ENCODE results near the gene PLD4.

DNA sequence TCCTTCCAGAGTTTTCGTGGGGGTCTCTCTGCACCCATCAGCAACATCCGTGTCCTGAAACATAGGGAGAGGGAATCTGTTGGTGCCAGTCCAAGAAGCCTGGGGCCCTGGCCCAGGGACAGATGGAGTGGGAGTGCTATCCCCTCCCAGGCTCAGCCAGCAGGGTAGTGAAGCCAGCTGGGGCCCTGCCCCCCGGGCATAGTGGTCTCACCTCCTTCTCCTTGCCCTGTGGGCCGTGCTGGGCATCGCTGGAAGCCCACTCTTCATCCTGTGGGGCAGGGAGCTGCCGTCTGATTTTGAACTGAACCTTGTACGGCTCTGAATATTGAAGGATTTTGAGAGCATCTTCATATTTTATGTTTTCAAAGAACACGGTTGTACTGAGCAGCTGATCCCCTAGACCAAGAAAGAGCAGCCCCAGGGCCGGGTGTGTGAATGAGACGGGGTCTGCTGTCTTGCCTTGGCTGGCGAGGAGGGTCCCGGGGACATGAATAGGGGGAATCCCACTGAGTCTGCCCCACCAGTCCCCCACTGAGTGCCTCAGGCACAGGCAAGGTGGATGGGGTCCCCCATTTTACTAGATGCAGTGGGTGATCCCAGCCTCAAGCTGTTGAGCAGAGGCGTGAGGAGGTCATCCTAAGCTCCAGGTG lies 30.2 kb downstream of the PLD4 start:
- TF ChIP-seq TAF1 (IDR thresholded peaks at IDR 0.05; ENCODE audit: low read depth, low read length) (no peak), SPI1 (IDR thresholded peaks at IDR 0.05; ENCODE audit: low read depth, low read length) (no peak), POLR2AphosphoS5 (IDR thresholded peaks at IDR 0.05; ENCODE audit: low read depth, low read length) (no peak), POLR2A (IDR thresholded peaks at IDR 0.05; ENCODE audit: low read depth, low read length) (no peak)

Measured in GM12891 (cell line).